ENCODE measurements around the gene GFPT2.

- no peak for TF ChIP-seq RAD21 (CRISPR knock-in tag; conservative IDR thresholded peaks at IDR 0.05 in 1 of 2, IDR thresholded peaks at IDR 0.05 in 1 of 2)
- TF ChIP-seq ZBTB34 (CRISPR knock-in tag; IDR thresholded peaks at IDR 0.05): no peak
- TF ChIP-seq ZNF740 (CRISPR knock-in tag; IDR thresholded peaks at IDR 0.05): no peak
- TF ChIP-seq ZNF740 (tag; IDR thresholded peaks at IDR 0.05): no peak
- no peak for TF ChIP-seq HMG20B (CRISPR knock-in tag; IDR thresholded peaks at IDR 0.05)
- no peak for TF ChIP-seq ZNF655 (CRISPR knock-in tag; IDR thresholded peaks at IDR 0.05)
- TF ChIP-seq HNRNPK (IDR thresholded peaks at IDR 0.05; ENCODE audit: low read depth, low read length, poor library complexity, severe bottlenecking): no peak
- TF ChIP-seq BMI1 (IDR thresholded peaks at IDR 0.05; ENCODE audit: low read length): no peak
- no peak for TF ChIP-seq TCF7 (IDR thresholded peaks at IDR 0.05; ENCODE audit: borderline replicate concordance)
- no peak for TF ChIP-seq SIN3A (IDR thresholded peaks at IDR 0.05; ENCODE audit: borderline replicate concordance in 2 of 2, control insufficient read depth in 1 of 2, low read depth in 2 of 2, low read length in 2 of 2)
- TF ChIP-seq POLR2AphosphoS5 (IDR thresholded peaks at IDR 0.05; ENCODE audit: control insufficient read depth, insufficient read depth, low read depth, low read length): no peak
- TF ChIP-seq E2F4 (CRISPR knock-in tag; IDR thresholded peaks at IDR 0.05; ENCODE audit: low read depth): no peak
- no peak for TF ChIP-seq SMARCB1 (IDR thresholded peaks at IDR 0.05; ENCODE audit: insufficient read length, low read depth)
Observed at GRCh38 chr5:180377556-180378197, 24.5 kb upstream of the GFPT2 start.

All from K562 (cell line).